Measurements from ENCODE around the gene PDCD6IP. TPM values are rescaled to one million over a fixed set of nuclear protein-coding genes. Genes with fewer than 3 reads are reported as not detected.

The PDCD6IP gene
- total and polyA plus RNA-seq, 2 donors from 2014 or later: 47.2 to 240 TPM

- H3K9me3 ChIP-seq (ENCODE audit: control insufficient read depth in 2 of 3, insufficient read depth in 1 of 3, low read length in 3 of 3): no peaks in the 10 kb centered on the region
- DNase-seq (peak in 4 of 5 donors; percentile 66 to 78 (median 78)), FAIRE-seq (no peak)
- no peaks in the 10 kb centered on the region for H3K36me3 ChIP-seq (ENCODE audit: control insufficient read depth in 2 of 3, insufficient read depth in 3 of 3, low read length in 3 of 3)
- TF ChIP-seq, protein P1, sequence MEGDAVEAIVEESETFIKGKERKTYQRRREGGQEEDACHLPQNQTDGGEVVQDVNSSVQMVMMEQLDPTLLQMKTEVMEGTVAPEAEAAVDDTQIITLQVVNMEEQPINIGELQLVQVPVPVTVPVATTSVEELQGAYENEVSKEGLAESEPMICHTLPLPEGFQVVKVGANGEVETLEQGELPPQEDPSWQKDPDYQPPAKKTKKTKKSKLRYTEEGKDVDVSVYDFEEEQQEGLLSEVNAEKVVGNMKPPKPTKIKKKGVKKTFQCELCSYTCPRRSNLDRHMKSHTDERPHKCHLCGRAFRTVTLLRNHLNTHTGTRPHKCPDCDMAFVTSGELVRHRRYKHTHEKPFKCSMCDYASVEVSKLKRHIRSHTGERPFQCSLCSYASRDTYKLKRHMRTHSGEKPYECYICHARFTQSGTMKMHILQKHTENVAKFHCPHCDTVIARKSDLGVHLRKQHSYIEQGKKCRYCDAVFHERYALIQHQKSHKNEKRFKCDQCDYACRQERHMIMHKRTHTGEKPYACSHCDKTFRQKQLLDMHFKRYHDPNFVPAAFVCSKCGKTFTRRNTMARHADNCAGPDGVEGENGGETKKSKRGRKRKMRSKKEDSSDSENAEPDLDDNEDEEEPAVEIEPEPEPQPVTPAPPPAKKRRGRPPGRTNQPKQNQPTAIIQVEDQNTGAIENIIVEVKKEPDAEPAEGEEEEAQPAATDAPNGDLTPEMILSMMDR (IDR thresholded peaks at IDR 0.05; ENCODE audit: borderline replicate concordance, extremely low read depth, insufficient read depth): no peak
- intact Hi-C loops (cut with DNase I): no loop called here
- H3K27me3 ChIP-seq (ENCODE audit: control insufficient read depth, insufficient read depth, low read length): no peaks in the 10 kb centered on the region
- H3K9ac ChIP-seq (ENCODE audit: low read length in 3 of 3): no peak overlapping the region
- no peaks in the 10 kb centered on the region for H3K4me1 ChIP-seq (ENCODE audit: control insufficient read depth in 2 of 3, insufficient read depth in 2 of 3, low read depth in 1 of 3, low read length in 3 of 3)
- H3K27ac ChIP-seq (ENCODE audit: low read depth in 2 of 2, low read length in 2 of 2): no peak overlapping the region
- H3K4me3 ChIP-seq (ENCODE audit: low read length in 3 of 3): no peak overlapping the region
Observed at GRCh38 chr3:33915796-33916546, 117.5 kb downstream of the PDCD6IP start.

- H3K27me3 ChIP-seq (ENCODE audit: control insufficient read depth, insufficient read depth, low read length): no peaks in the 10 kb centered on the region
- intact Hi-C loops (cut with DNase I): no loop called here
- no peak overlapping the region for H3K4me3 ChIP-seq (ENCODE audit: low read length in 3 of 3)
- H3K9me3 ChIP-seq (ENCODE audit: control insufficient read depth in 2 of 3, insufficient read depth in 1 of 3, low read length in 3 of 3): no peaks in the 10 kb centered on the region
- no peaks in the 10 kb centered on the region for H3K36me3 ChIP-seq (ENCODE audit: control insufficient read depth in 2 of 3, insufficient read depth in 3 of 3, low read length in 3 of 3)
- H3K4me1 ChIP-seq (ENCODE audit: control insufficient read depth in 2 of 3, insufficient read depth in 2 of 3, low read depth in 1 of 3, low read length in 3 of 3): no peaks in the 10 kb centered on the region
- H3K9ac ChIP-seq (ENCODE audit: low read length in 3 of 3): no peak overlapping the region
- DNase-seq (no peak), FAIRE-seq (no peak)
- H3K27ac ChIP-seq (ENCODE audit: low read depth in 2 of 2, low read length in 2 of 2): no peak overlapping the region
- TF ChIP-seq, protein P1 (IDR thresholded peaks at IDR 0.05; ENCODE audit: borderline replicate concordance, extremely low read depth, insufficient read depth): no peak
Observed at GRCh38 chr3:33918126-33918756, 119.8 kb downstream of the PDCD6IP start.

Other genes starting within 250 kb of the PDCD6IP start
- gene CLASP2, start 80.4 kb upstream of the PDCD6IP start, total RNA-seq: 58.5 TPM
- 8.8 TPM for gene CLASP2, start 80.4 kb upstream of the PDCD6IP start, polyA plus RNA-seq (ENCODE audit: insufficient read depth, low read depth, low replicate concordance)